GF-D8 (cell line): ENCODE results near the gene DEDD.

Source experiments
- DNase-seq: peaks from one replicate; lab custom pipeline; 2025; lab: John Stamatoyannopoulos, UW

Gene DEDD

DNA sequence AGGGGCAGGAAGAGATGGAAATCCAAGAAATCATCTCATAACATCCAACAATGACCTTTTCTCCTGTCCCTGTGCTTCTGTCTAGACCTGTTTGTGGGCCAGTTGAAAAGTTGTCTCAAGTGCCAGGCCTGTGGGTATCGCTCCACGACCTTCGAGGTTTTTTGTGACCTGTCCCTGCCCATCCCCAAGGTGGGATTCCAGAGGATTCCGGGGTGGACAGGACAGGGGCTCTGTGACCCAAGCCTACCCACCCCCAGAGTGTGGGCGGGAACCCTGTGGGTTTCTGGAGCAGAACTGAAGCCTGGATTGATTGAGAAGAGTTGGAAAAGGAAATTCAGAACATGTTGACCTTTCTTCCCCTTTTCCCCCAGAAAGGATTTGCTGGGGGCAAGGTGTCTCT, 31.3 kb upstream of the DEDD start:
- DNase-seq, result no peak

DNA sequence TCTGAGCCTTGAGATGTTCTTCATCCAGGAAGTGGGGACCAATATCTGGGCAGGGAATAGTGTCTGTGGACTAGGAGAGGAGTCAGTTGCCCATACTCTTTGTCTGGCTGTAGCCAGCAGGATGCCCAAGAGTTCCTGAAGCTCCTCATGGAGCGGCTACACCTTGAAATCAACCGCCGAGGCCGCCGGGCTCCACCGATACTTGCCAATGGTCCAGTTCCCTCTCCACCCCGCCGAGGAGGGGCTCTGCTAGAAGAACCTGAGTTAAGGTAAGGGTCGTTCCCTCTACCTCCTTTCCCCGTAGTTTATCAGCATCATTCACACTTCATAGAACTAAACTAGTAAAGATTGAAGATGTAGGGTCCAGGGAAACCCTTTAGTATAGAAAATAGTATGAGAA, 30.3 kb upstream of the DEDD start:
- no peak for DNase-seq

DNA sequence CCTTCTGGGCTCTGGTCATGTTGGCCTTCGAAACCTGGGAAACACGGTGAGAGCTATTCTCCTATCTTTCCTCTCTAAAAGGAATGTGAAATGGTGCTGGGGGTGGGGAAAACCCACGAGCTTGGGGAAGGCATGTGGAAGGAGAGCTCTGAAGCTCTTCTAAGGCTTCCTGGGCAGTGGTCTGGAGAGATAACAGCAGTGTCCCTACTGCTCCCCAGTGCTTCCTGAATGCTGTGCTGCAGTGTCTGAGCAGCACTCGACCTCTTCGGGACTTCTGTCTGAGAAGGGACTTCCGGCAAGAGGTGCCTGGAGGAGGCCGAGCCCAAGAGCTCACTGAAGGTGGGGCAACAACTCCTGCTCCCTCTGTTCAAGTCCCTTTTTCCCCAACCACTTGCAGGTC, 29.6 kb upstream of the DEDD start:
- no peak for DNase-seq

DNA sequence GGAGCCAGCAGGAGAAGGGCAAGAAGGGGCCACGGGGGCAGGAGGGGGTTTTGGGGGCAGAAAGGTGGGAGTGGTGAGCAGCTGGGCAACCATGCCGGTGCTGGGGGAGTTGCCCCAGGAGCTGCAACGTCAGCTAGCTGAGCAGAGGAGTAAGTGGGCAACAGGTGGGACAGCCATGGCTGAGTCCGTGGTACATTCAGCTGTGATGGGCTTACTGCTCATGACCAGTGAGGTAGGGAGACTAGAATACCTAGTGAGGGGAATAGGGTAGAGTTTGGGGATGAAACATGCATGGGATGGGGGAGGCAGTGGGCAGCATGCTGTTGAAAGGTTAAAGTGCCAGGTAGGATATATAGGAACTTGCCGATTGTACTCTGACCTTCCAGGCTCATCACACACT, 29.2 kb upstream of the DEDD start:
- no peak for DNase-seq

DNA sequence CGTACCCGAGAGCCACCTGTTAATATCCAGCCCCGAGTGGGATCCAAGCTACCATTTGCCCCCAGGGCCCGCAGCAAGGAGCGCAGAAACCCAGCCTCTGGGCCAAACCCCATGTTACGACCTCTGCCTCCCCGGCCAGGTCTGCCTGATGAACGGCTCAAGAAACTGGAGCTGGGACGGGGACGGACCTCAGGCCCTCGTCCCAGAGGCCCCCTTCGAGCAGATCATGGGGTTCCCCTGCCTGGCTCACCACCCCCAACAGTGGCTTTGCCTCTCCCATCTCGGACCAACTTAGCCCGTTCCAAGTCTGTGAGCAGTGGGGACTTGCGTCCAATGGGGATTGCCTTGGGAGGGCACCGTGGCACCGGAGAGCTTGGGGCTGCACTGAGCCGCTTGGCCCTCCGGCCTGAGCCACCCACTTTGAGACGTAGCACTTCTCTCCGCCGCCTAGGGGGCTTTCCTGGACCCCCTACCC, 28.2 kb upstream of the DEDD start:
- no peak for DNase-seq

DNA sequence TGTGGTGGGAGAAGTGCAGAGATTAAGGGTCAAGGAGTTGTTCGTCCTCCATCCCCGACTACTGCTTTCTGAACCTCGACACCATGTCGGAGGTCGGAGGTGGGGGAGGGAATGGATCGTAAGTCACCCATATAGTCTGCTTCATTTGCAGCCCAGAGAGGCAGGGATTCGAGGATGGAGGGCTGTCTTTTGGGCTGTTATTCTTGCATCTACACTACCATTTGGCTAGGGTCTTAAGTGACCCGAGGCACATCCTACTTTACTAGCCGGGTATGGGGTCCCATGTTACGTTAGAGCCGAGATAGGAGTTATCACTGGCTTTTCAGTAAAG, 27.4 kb upstream of the DEDD start:
- DNase-seq, result no peak

DNA sequence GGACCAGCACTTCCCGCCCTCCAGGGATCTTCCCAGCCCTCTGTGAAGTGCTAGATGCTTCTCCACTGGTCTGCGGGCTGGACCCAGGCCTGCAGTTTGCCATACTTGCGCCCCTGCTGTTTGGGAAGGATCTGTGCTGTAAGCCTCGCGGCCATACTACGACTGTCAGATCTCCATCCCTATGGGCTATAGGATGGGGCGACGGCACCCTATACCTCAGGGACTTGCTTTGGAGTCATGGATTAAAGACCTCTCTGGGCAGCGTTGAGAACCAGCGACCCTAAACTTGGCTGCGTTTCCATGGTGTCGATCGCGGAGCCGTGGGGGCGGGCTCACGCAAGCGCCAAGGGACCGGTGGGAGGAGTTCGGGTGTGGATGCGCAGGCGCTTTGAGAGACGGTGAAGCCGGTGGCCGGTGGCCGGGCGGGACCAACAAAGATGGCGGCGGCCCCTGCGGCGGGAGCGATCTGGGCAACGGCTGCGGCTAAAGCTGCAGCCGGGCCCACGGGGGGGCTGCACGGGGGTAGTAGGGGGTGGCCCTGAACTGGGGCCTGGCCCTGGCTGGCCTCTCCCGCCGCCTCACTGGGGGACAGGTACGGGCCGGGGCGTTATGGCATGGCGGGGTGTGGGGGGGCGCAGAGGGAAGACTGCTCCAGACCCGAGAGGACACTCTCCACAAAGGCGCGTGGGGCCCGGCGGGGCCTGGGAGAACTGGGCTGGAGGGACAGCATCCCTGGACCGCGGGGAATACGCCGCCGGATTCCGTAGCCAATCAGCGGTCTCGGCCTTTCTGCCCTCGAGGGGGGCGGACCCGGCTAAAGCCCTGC, 26.8 kb upstream of the DEDD start, which contains the start of gene USP21:
TSS of gene USP21 (plus strand) at position 414 of the 826 bp plus-strand sequence. CDS start 1,141 bp downstream, outside the sequence.
- peak; percentile 69 for DNase-seq

DNA sequence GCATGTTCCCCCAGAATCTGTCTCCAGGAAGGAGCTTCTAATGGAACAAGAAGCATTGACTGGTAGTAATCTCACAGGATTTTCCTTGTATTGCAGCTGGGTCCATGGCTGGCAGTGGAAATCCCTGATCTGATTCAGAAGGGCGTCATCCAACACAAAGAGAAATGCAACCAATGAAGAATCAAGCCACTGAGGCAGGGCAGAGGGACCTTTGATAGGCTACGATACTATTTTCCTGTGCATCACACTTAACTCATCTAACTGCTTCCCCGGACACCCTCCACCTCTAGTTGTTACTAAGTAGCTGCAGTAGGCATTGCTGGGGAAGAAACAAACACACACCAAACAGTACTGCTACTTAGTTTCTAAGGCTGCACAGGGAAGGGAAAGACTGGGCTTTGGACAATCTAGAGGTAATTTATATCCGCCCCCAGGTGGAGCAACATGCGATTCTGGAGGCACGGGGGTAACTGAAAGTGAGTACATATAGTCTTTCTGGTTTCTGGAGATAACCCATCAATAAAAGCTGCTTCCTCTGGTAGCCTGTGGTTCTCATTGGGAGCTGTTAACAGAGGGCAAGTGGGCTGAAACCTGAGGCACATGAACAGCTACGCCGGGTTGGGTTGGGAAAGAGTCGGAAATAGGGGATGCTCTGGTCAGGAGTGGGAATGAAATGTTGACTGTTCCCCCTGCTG, 26.0 kb upstream of the DEDD start:
- no peak for DNase-seq

DNA sequence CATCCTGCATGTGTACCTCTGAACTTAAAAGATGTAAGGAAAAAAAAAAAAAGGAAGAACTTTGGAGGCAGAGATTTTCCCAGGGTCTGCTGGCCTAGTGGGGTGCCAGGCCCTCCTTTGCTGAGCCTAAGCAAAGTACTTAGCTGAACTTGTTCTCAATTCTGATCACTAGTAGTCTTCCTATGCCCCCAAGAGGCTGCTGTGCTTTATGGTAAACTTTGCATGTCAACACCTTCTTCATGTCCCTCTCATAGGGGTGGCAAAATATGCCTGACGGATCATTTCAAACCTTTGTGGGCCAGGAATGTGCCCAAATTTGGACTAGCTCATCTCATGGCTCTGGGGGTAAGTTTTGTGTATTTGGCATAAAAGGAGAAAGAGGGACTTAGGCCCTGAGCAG, 25.4 kb upstream of the DEDD start:
- DNase-seq, result no peak

DNA sequence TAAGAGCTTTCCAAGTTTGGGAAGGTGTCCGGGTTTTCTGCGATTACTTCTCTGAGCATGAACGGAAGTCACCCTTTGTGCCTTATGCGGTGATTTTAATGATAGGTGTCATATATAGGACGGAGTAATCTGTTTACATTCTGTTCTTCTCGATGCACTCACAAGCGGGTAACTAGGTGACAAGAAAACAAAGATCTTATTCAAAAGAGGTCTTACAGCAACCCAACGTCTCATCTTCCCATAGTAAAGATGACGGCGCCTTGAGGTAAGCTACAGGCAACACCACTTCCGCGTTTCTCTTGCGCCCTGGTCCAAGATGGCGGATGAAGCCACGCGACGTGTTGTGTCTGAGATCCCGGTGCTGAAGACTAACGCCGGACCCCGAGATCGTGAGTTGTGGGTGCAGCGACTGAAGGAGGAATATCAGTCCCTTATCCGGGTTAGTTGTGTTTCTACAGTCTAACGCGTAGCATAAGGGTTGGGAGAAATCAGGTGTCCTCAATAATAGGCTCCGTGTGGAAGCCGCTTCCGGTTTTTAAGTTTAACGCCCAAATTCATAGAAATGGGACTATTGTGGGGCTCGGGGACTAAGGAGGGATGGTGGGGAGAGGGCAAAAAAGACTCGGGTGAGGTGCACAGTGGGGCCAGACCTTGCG, 21.3 kb upstream of the DEDD start, which contains the start of gene UFC1:
TSS of gene UFC1 (plus strand) at position 297 of the 656 bp plus-strand sequence. CDS start at position 317, 20 bp downstream.
- DNase-seq, result peak; percentile 75

DNA sequence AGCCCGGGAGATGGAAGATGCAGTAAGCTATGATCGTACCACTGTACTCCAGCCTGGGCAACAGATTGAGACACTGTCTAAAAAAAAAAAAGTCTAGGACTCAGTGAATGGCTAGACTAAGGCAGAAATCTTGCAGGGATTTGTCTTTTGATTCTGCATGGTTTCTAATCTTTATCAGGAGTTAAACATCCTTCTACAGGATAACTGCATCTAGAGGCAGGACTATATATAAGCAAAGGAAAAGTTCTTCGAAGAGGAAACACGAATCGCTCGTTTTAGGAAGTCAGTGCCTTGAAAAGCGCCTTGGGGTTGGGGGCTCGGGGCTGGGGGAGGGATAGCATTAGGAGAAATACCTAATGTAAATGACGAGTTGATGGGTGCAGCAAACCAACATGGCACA, 20.7 kb upstream of the DEDD start:
- DNase-seq, result no peak

DNA sequence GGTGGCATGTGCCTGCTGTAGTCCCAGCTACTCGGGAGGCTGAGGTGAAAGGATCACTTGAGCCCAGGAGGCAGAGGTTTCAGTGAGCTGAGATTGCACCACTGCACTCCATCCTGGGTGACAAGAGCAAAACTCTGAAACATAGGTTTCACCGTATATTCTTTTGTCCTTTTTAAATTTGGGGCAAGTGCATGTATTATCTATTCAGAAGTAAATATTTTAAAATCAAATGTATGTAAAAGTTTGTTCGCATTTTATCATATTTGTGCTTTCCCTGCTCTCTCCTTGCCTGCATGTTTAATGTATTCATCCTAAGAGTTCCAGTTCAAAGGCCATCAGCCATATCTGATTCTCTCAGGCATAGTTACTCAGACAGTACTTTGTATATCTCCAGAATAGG, 13.4 kb upstream of the DEDD start:
- no peak for DNase-seq

DNA sequence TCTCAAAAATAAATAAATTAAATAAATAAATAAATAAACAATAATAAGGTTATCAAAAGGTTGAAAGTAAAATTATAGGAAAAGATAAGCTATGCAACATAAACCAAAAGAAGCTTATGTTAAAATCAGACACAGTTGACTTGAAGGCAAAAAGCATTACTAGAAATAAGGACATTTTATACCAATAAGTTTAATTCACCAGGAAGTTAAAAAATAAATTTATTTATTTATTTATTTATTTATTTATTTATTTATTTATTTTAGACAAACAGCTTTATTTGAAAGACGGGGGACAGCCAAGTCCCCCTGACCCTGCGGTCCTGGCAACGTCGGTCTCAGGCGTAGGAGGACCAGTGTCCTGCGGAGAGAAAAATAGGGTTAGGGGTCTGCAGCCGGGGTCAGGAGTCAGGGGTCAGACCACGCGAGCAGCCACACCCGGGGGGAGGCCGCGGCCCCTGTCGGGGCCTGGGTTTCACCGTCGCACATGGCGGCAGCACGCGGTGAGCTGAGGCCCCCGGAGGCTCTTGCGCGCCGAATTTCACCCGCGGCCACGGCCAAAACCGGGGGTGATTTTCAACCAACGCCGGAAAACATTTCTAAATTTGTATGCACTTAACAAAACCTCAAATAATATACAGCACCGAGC, 8.4 kb upstream of the DEDD start:
- no peak for DNase-seq

DNA sequence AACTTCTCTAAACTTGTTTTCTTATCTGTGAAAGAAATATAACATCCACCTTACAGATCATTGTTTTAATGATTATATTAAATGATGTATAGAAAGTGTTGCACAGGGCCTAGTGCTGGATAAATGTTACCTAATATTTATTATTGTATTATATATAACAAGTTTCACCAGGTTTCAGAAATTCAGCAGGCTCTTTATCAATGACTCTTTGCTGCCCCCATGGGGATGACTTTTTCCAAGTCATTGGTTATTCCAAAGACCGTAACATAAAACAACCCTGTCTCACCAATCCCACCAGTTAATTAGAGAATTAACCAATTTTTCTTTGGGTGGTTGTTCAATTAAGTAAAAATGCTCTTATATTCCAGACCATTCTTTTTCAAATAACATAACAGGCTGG, 7.3 kb upstream of the DEDD start:
- peak; percentile 16 for DNase-seq

DNA sequence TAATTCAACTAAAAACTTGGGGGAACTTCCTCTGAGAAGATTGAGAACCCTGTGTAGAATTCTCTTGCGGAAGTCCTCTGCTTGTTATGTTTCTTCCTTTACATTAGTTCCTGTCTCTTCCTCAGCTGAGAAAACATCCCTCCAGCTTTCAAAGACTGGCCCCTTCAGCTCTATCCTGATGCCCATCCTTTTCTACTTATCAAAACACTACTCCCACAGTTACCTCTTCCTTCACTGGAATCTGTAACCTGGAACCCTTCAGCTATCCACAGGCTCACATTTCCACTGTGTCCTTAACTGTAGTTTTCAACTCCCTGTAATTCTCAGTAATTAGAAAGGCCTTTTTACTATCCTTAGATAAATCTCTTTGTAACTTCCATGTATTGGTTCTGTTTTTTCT, 6.0 kb upstream of the DEDD start:
- no peak for DNase-seq

DNA sequence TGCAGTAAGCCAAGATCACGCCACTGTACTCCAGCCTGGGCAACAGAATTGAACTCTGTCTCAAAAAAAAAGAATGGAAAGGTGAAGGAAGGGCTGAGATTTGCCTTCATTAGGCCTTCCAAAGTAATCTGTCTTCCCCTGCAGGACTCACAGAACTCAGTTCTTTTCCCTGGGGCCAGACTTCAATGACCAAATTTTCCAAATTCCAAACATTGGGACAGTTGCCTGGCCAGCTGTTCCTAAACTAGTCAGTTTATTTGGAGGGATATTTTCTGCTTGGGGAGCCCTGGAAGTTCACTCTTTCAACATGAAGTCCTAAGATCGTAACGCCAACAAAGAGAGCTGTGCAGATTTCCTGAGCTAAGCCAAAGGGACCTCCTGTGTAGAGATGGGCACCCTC, 5.4 kb upstream of the DEDD start:
- no peak for DNase-seq

DNA sequence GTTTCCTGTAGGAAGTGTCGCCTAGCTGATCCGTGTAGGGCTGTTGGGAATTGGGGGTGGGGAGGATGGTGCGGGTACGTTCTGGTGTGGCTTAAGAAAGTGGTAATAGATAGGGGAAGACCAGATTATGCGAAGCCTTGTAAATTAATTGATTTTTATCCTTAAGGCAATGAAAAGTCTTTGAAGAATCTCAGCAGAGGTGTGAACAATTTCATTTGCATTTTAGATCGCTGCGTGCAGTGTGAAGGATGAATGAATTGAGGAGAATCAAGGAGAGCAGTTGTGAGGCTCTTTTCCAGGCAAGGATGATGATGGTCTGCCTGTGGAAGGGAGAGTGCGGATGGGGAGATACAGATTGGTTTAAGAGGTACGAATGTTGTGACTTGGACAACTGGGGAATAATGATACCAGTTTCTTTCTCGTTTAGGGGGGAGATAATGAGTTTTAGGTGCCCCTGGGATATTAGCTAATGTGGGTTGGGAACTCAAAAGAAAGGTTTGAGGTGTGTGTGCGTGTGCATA, 813 bp upstream of the DEDD start:
- no peak for DNase-seq

DNA sequence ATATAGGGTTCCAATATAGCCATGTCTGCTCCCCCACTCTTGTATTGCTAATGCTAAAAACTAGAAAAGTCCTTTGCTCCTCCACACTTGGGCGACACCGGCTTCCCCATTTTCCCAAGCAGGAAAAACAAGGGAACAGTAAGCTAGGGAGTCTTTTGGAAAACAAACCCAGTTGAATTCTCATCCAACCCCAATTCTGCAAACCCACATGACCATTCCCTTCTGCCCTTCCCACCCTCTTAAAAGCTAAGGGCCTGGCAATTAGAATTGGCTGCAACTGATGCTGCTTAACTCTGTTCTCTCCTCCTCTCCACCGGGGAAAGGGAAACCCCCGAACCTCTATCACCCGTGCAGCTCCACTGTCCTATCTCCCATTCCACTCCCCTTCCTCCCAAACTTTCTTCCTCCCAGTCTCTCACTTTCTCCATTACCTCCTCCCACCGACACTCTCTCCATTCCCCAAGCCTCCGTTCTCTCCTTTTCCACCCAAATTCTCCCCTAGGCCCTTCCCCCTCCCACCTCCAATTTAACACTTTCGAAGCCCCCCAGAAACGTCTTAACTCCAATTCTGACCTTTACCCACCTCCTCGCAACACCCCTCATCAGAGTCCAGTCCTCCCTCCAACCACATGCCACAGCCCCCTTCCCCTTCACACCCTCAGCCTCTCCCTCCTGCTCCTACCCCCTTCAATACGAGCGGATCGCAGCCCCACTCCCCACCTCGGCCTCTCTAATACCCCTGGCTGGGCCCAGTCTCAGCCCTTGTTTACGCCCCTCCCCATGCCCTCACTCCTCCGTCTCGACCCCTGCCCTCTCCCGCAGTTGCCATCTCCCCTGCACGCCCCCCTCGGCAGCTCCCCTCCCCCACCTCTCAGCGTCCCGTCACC, 701 bp downstream of the DEDD start:
- DNase-seq, result no peak

DNA sequence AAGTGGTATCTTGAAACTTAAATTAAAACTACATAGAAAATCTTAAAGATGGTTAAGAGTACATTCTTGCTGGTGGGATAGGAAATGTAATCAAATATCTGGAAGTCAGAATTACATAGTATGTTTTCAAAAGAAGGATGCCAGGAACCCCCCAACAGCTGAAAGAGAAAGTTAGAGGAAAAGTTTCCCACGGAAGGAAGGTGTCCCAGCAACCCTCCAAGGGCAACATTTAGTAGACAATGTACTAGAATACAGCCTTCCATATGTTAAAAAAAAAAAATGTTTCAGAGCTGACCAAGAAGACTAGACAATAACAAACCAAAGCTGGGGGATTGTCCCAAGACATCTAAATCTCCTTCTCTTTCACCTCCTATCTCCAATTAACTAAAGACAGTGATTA, 2.2 kb downstream of the DEDD start:
- DNase-seq, result no peak

DNA sequence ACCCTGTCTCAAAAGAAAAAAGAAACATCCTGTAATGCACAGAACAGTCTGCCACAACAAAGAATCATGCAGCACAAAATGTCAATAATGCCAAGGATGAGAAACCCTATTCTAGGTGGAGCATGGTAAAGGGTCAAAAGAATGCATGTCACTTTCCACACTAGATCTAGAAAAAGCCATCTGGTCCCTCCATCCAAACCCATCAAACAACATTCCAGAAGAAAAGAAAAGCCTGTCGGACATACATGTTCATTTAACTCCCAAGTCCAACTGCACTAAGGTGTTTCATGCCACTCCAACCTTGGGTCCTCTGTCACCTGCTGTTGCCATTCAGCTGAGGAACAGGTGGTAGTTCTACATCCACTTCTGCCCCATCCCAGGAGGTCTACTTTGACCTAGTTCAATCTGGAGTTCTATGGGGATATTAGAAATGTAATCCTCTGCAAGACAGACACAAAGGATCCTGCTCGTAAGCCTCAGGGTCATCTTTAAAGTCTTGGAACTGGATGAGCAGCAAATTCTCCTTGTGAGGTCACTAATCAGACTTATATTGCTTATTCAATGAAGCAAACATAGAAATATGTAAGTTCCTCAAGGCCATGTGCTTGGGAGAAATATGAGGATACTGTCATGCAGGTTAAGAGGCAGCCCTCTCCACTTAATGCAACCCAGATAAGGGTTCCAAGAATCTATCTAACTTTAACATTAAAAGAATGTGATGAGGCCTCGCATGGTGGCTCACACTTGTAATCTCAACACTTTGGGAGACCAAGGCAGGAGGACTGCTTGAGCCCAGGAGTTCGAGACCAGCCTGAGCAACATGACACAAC, 3.7 kb downstream of the DEDD start:
- no peak for DNase-seq
